CD14-positive monocyte (primary cell): ENCODE results near the gene AOPEP. TPM values are rescaled to one million over a fixed set of nuclear protein-coding genes. Genes with fewer than 3 reads are reported as not detected.
A peak's percentile ranks its signal among the peaks of the same experiment; 100 is the strongest.

Experiments used
- DNase-seq, 3 donors: peaks; one replicate each; pipeline ENCODE4 v3.0.0-alpha.2; 2011 to 2022
- H2AFZ ChIP-seq: 2 replicates; pipeline ENCODE4 v1.6.0; 2012; ENCODE audit warnings: mild to moderate bottlenecking, low read depth, low read length, inconsistent platforms; ENCODE audit not compliant: insufficient read depth, poor library complexity, severe bottlenecking
- H3K27ac ChIP-seq, 2 donors: 1 replicate in 1 of 2; 2 replicates in 1 of 2; pipeline ENCODE4 v1.5.1; 2012 to 2013; ENCODE audit warnings: low read length in 2 of 2, control low read depth in 1 of 2, inconsistent platforms in 1 of 2, low read depth in 1 of 2, mild to moderate bottlenecking in 1 of 2
- H3K27me3 ChIP-seq, 2 donors: one replicate each; pipeline versions ENCODE4 v1.6.0 to v1.6.1; 2011 to 2013; ENCODE audit warnings: low read length in 2 of 2; ENCODE audit not compliant: control insufficient read depth in 2 of 2, insufficient read depth in 2 of 2
- H3K36me3 ChIP-seq, 2 donors: replicated peaks in 1 of 2; 1 replicate in 1 of 2; 2 replicates in 1 of 2; pipeline versions ENCODE4 v1.5.1 to v1.6.1; 2012 to 2013; ENCODE audit warnings: low read length in 2 of 2, control low read depth in 1 of 2, inconsistent platforms in 1 of 2, mild to moderate bottlenecking in 1 of 2; ENCODE audit not compliant: insufficient read depth in 2 of 2, control insufficient read depth in 1 of 2
- H3K4me1 ChIP-seq, 2 donors: 1 replicate in 1 of 2; 2 replicates in 1 of 2; pipeline versions ENCODE4 v1.5.1 to v1.6.1; 2012 to 2013; ENCODE audit warnings: low read length in 2 of 2, control low read depth in 1 of 2, inconsistent platforms in 1 of 2, mild to moderate bottlenecking in 1 of 2, moderate library complexity in 1 of 2; ENCODE audit not compliant: insufficient read depth in 2 of 2, control insufficient read depth in 1 of 2
- H3K4me2 ChIP-seq: replicated peaks from 2 replicates; pipeline ENCODE3; 2012; ENCODE audit warnings: low read length, moderate library complexity, mild to moderate bottlenecking; ENCODE audit not compliant: poor library complexity, severe bottlenecking; ENCODE audit errors: extremely low read depth
- H3K4me3 ChIP-seq, 3 experiments: fragments of 200-600 bp in 1 of 3; sonication (generic) in 1 of 3; replicated peaks in 1 of 3; 1 replicate in 2 of 3; 2 replicates in 1 of 3; pipeline ENCODE4 v1.5.1; 2011 to 2013; ENCODE audit warnings: low read length in 3 of 3, mild to moderate bottlenecking in 3 of 3, control low read depth in 2 of 3, low read depth in 2 of 3, inconsistent platforms in 1 of 3, moderate library complexity in 1 of 3
- H3K79me2 ChIP-seq: 2 replicates; pipeline ENCODE4 v1.6.0; 2012; ENCODE audit warnings: mild to moderate bottlenecking, control low read depth, inconsistent platforms, low read length, moderate library complexity; ENCODE audit not compliant: insufficient read depth
- H3K9ac ChIP-seq: 2 replicates; pipeline ENCODE4 v1.6.0; 2017; ENCODE audit warnings: low read length, mild to moderate bottlenecking; ENCODE audit not compliant: insufficient read depth, poor library complexity, severe bottlenecking
- H3K9me3 ChIP-seq, 2 donors: replicated peaks in 1 of 2; 1 replicate in 1 of 2; 2 replicates in 1 of 2; pipeline versions ENCODE4 v1.5.1 to v1.6.1; 2012 to 2013; ENCODE audit warnings: low read length in 2 of 2, control low read depth in 1 of 2; ENCODE audit not compliant: control insufficient read depth in 1 of 2, insufficient read depth in 1 of 2
- H4K20me1 ChIP-seq: 2 replicates; pipeline ENCODE4 v1.6.0; 2012; ENCODE audit warnings: mild to moderate bottlenecking, low read length, control low read depth, moderate library complexity; ENCODE audit not compliant: insufficient read depth
- H3K27ac Mint-ChIP-seq, 7 donors: one replicate each; pipeline ENCODE4 v1.8.0; 2020; ENCODE audit warnings: mild to moderate bottlenecking in 7 of 7, mixed read lengths in 7 of 7, moderate library complexity in 6 of 7, inconsistent platforms in 2 of 7
- H3K27me3 Mint-ChIP-seq, 3 donors: one replicate each; pipeline ENCODE4 v1.8.0; 2021 to 2022; ENCODE audit warnings: low read depth in 3 of 3, mild to moderate bottlenecking in 3 of 3, mixed read lengths in 3 of 3, moderate library complexity in 3 of 3, inconsistent platforms in 1 of 3
- H3K36me3 Mint-ChIP-seq, 2 donors: one replicate each; pipeline ENCODE4 v1.8.0; 2020; ENCODE audit warnings: mixed read lengths in 2 of 2, inconsistent platforms in 1 of 2, mild to moderate bottlenecking in 1 of 2
- H3K4me1 Mint-ChIP-seq: one replicate; pipeline ENCODE4 v1.8.0; 2020; ENCODE audit warnings: mild to moderate bottlenecking, mixed read lengths
- H3K4me3 Mint-ChIP-seq, 2 donors: one replicate each; pipeline ENCODE4 v1.8.0; 2020; ENCODE audit warnings: mild to moderate bottlenecking in 2 of 2, mixed read lengths in 2 of 2, moderate library complexity in 1 of 2
- H3K9me3 Mint-ChIP-seq, 7 donors: one replicate each; pipeline ENCODE4 v1.8.0; 2020 to 2022; ENCODE audit warnings: mixed read lengths in 7 of 7, mild to moderate bottlenecking in 6 of 7, moderate library complexity in 6 of 7, inconsistent platforms in 2 of 7
- WGBS: methylation state at CpG from one replicate; pipeline ENCODE4 v1.1.5; 2013; ENCODE audit warnings: missing lambda C conversion rate; ENCODE audit not compliant: insufficient coverage; 5-methylcytosine and 5-hydroxymethylcytosine counted together
- intact Hi-C, 2 donors: fragments of 100-400 bp; cut with micrococcal nuclease; formaldehyde crosslinking; loops; one replicate each; pipeline versions ENCODE4 v1.15.0 to v1.15.1; 2023
- polyA plus RNA-seq, 3 donors: library from polyadenylated mRNA; depleted of rRNA in 1 of 3; unstranded in 2 of 3; stranded (reverse) in 1 of 3; fragments of 300-500 nt in 2 of 3; fragments of >200 nt in 1 of 3; fragmentation: Illumina TruSeq in 2 of 3; gene quantifications; 1 replicate in 2 of 3; 2 replicates in 1 of 3; pipeline ENCODE4 v1.2.3, GENCODE V29; 2012 to 2021
- small RNA-seq: library from RNA; depleted of rRNA; stranded (forward); fragments of <200 nt; gene quantifications from one replicate; pipeline ENCODE3, GENCODE V24; 2012; ENCODE audit warnings: low read depth; ENCODE audit not compliant: insufficient read length
- TF ChIP-seq, protein P1 (sequence below): fragments of 200-600 bp; IDR thresholded peaks from one replicate; pipeline ENCODE4 v1.8.0; 2022; ENCODE audit warnings: antibody characterized with exemption, mild to moderate bottlenecking

Gene AOPEP
- polyA plus RNA-seq, 3 donors: 3.0 to 4.1 (median 3.1) TPM

DNA sequence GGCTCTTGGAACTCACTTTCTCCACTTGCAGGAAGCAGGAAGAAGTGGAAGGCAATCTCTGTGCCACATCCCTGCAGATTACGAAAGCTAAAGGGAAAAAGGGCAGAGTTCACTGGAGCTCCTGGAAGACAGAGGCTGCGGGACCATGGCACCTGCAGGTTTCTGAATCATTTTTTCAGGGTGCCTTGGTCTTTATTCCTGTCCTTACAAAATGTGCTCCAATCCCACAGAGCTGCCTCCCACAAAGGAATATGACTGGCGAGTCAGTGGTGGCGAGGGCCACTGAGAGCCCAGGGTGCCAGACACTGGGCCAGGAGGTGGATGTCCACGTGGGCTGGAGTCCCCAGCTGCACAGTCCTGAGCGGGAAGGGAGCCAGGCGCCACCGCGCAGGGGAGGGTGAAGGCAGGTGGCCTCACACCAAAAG is 408.0 kb downstream of the AOPEP start:
- Histone ChIP-seq H3K36me3 (no peaks in the 10 kb centered on the region), H3K4me2 (no peak overlapping the region), H4K20me1 (no peaks in the 10 kb centered on the region), H2AFZ (no peak overlapping the region), H3K9ac (no peak overlapping the region), H3K27ac (no peak overlapping the region), H3K9me3 (no peaks in the 10 kb centered on the region), H3K79me2 (no peaks in the 10 kb centered on the region), H3K4me3 (no peak overlapping the region), H3K27me3 (no peaks in the 10 kb centered on the region), H3K4me1 (no peaks in the 10 kb centered on the region)
- H3K4me1 Mint-ChIP-seq: no peaks in the 10 kb centered on the region
- H3K4me3 Mint-ChIP-seq: no peak overlapping the region
- TF ChIP-seq, protein P1, sequence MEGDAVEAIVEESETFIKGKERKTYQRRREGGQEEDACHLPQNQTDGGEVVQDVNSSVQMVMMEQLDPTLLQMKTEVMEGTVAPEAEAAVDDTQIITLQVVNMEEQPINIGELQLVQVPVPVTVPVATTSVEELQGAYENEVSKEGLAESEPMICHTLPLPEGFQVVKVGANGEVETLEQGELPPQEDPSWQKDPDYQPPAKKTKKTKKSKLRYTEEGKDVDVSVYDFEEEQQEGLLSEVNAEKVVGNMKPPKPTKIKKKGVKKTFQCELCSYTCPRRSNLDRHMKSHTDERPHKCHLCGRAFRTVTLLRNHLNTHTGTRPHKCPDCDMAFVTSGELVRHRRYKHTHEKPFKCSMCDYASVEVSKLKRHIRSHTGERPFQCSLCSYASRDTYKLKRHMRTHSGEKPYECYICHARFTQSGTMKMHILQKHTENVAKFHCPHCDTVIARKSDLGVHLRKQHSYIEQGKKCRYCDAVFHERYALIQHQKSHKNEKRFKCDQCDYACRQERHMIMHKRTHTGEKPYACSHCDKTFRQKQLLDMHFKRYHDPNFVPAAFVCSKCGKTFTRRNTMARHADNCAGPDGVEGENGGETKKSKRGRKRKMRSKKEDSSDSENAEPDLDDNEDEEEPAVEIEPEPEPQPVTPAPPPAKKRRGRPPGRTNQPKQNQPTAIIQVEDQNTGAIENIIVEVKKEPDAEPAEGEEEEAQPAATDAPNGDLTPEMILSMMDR: no peak
- intact Hi-C loops: no loop called here
- peaks cover 9 to 12% of the 10 kb centered on the region in 2 donors for H3K36me3 Mint-ChIP-seq
- H3K27ac Mint-ChIP-seq: no peak overlapping the region
- no peak for DNase-seq
- no peaks in the 10 kb centered on the region for H3K27me3 Mint-ChIP-seq
- WGBS: 100% methylated on average over 5 of the region's 9 CpGs
- no peaks in the 10 kb centered on the region for H3K9me3 Mint-ChIP-seq

- Histone ChIP-seq H3K27ac (no peak overlapping the region), H3K4me3 (no peak overlapping the region), H3K4me1 (no peaks in the 10 kb centered on the region), H3K4me2 (no peak overlapping the region), H3K36me3 (no peaks in the 10 kb centered on the region), H3K9me3 (no peaks in the 10 kb centered on the region), H3K27me3 (no peaks in the 10 kb centered on the region), H3K79me2 (no peaks in the 10 kb centered on the region), H3K9ac (no peak overlapping the region), H2AFZ (no peak overlapping the region), H4K20me1 (no peaks in the 10 kb centered on the region)
- TF ChIP-seq, protein P1: no peak
- intact Hi-C loops: no loop called here
- no peaks in the 10 kb centered on the region for H3K4me1 Mint-ChIP-seq
- 96% methylated on average over 9 of the region's 10 CpGs for WGBS
- no peak overlapping the region for H3K4me3 Mint-ChIP-seq
- peaks cover 9 to 12% of the 10 kb centered on the region in 2 donors for H3K36me3 Mint-ChIP-seq
- DNase-seq: no peak
- no peaks in the 10 kb centered on the region for H3K9me3 Mint-ChIP-seq
- no peak overlapping the region for H3K27ac Mint-ChIP-seq
- no peaks in the 10 kb centered on the region for H3K27me3 Mint-ChIP-seq
Measured at GRCh38 chr9:95135756-95136155, 409.3 kb downstream of the AOPEP start.

Small RNA genes within 50 kb of the gene (small RNA-seq; reads per million reads assigned to genes)
- gene MIR2278 (not detected), gene MIR23B (66.4 reads per million, percentile 95 among the genes with 10 or more reads in this experiment), gene MIR27B (196 reads per million, percentile 97 among the genes with 10 or more reads in this experiment), gene MIR3074 (not detected), gene MIR6081 (not detected)

Other genes with a start within 250 kb of the AOPEP start
- gene PCAT7, start 171.6 kb upstream of the AOPEP start, polyA plus RNA-seq: not detected
- gene FBP2, start 132.9 kb upstream of the AOPEP start, polyA plus RNA-seq: not detected
- 10 to 100 TPM; 82.2 to 95.5 (median 84.4) TPM for gene FBP1, start 87.2 kb upstream of the AOPEP start, polyA plus RNA-seq